Esophagus (tissue), 2 donors: Measurements from ENCODE around the gene RTP5. TPM values are rescaled to one million over a fixed set of nuclear protein-coding genes. Genes with fewer than 3 reads are reported as not detected.
"Not testable (repeated sequence)": the region's sequence is repeated elsewhere in the genome, so short reads cannot be mapped to it uniquely, and the experiment has no call there.

Experiments
- H3K27ac ChIP-seq, 2 donors: one replicate each; pipeline ENCODE4 v1.5.1; 2013; ENCODE audit warnings: low read depth in 2 of 2, mild to moderate bottlenecking in 2 of 2, inconsistent platforms in 1 of 2, low read length in 1 of 2, moderate library complexity in 1 of 2
- H3K27me3 ChIP-seq, 2 donors: one replicate each; pipeline ENCODE4 v1.6.1; 2013; ENCODE audit warnings: low read length in 2 of 2, control low read depth in 1 of 2, mild to moderate bottlenecking in 1 of 2; ENCODE audit not compliant: insufficient read depth in 2 of 2, control insufficient read depth in 1 of 2
- H3K36me3 ChIP-seq, 2 donors: one replicate each; pipeline ENCODE4 v1.6.1; 2013; ENCODE audit warnings: low read length in 1 of 2; ENCODE audit not compliant: control insufficient read depth in 2 of 2, insufficient read depth in 2 of 2
- H3K4me1 ChIP-seq, 2 donors: one replicate each; pipeline ENCODE4 v1.6.1; 2013; ENCODE audit warnings: low read length in 1 of 2; ENCODE audit not compliant: control insufficient read depth in 2 of 2, insufficient read depth in 2 of 2
- H3K4me3 ChIP-seq, 2 donors: one replicate each; pipeline ENCODE4 v1.5.1; 2013; ENCODE audit warnings: low read length in 2 of 2, mild to moderate bottlenecking in 2 of 2, low read depth in 1 of 2, moderate library complexity in 1 of 2
- H3K9me3 ChIP-seq, 2 donors: one replicate each; pipeline ENCODE4 v1.6.1; 2013; ENCODE audit warnings: mild to moderate bottlenecking in 2 of 2, low read depth in 1 of 2, low read length in 1 of 2, moderate library complexity in 1 of 2; ENCODE audit not compliant: control insufficient read depth in 2 of 2, insufficient read depth in 1 of 2
- WGBS, 2 donors: extraction: QIAGEN DNeasy Blood & Tissue Kit; methylation state at CpG; one replicate each; pipeline ENCODE4 v1.1.7; 2013; 5-methylcytosine and 5-hydroxymethylcytosine counted together
- polyA plus RNA-seq, 2 donors: library from polyadenylated mRNA; stranded (reverse); fragments of 200-250 nt; gene quantifications; one replicate each; pipeline ENCODE4 v1.2.3, GENCODE V29; 2013
- donor health status: healthy with polysubstance abuse.
- donor health status: Bipolar disorder and iron deficiency.

The RTP5 gene
- polyA plus RNA-seq, 2 donors: 0.06 to 0.28 TPM

DNA sequence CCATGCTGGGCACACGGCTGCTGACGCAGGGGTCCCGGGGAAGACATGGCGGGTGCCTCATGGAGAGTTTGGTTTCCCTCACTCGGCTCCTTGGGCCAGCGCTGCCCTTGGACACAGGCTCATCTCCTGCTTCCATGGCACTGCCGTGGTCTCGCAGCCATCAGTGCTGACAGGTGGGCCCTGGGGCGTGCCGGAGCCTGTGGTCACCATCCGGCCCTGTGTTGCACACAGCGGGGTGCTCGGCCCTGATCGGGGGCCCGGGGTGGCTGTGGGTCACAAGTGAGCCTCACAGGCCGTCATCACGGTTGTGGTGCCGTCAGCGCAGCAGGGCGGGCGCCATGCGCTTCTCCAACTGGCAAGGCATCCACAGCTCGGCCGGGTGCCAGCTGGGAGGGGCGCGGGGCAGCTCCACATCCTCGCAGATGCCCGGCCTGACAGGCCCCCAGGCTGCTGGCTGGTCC, 582 bp downstream of the RTP5 start:
- H3K4me3 ChIP-seq: no peak overlapping the region
- peaks cover 3 to 6% of the 10 kb centered on the region in 2 donors for H3K4me1 ChIP-seq
- peaks cover 0 to 7% of the 10 kb centered on the region in 2 donors for H3K9me3 ChIP-seq
- H3K27me3 ChIP-seq: no peaks in the 10 kb centered on the region
- 72 to 81% methylated on average over 27 to 28 of the region's 28 CpGs for WGBS, 2 donors
- H3K36me3 ChIP-seq: no peaks in the 10 kb centered on the region
- H3K27ac ChIP-seq: no peak overlapping the region

DNA sequence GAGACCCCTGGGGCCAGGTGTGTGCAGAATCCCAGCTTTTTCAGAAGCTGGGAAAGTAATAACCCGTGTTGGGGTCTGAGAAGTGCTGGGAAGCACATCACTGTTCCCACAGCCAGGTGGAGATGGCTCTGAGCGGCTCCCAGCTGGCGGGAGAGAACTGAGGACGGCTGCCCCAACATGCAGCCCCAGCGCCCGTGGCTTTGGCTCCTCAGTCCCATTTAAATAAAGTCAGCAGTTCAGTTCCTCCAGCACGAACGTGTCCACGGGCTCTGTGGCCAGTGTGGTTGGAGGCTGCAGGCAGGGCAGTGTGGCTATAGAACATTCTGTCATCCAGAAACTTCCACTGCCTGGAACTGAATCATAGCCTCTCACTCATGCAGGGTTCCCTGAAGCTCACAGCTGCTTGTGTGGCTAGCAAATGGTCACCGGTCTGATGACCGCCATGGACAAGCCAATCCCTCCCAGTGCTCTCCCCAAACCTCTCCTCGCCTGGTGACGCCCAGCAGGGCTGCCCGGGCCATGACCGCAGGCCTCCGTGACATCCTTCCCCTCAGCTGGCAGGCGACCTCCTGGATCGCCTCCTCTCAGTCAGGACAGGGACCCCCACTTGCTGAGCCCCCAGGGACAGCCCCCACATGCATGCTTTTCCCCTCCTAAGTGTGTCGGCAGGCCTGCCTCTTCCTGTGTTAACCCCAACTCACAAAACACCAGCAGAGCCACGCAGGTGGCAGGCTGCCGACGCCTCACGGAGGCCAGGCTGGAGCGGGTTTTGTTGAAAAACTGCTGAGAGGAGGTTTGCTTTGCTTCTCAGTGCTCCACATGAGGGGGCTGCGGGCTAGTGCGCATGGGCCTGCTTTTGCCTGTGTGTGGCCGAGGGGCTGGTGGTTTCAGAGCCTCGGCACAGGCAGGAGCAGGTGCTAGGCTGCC, 1.3 kb downstream of the RTP5 start:
- H3K4me1 ChIP-seq: peaks cover 2 to 3% of the 10 kb centered on the region in 2 donors
- WGBS, 2 donors: 59 to 64% methylated on average over 28 of the region's 28 CpGs
- no peaks in the 10 kb centered on the region for H3K36me3 ChIP-seq
- H3K27me3 ChIP-seq: no peaks in the 10 kb centered on the region
- peaks cover 0 to under 1% of the 10 kb centered on the region in 2 donors for H3K9me3 ChIP-seq
- no peak overlapping the region for H3K27ac ChIP-seq
- H3K4me3 ChIP-seq: no peak overlapping the region

DNA sequence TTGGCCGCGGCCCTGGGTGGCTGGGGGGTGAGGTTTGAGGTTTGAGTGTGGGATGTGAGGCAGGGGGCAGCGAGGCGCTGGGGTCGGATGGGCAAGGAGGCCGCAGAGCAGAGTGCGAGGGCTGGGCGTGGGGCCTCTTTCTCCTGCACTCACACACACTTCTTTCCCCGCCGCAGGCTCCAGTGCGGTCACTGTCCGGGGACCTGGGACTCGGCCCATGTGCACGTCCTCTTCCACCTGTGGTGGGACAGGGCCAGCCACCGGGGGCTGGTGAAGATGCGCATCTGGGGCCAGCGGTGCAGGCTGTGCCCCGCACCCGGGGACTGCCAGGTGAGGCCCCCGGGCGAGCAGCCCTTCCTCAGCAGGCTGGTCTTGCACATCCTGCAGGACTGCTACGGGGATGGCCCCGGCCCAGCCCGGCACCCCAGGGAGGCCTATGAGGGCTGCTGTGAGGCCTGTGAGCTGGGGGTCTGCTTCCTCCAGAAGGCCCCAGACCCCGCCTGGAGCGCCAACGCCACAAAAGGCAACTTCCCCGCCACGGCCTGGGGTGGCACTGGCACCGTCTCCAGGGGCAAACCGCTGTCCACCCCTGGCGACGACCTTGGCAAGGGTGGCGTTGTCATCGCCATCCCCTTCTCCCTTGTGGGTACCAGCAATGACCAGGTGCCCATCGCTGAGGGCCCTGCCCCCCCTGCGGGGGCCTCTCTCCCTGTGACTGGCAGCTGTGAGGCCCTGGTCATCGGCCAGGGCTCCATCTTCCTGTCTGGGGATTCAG, 2.2 kb downstream of the RTP5 start:
- Histone ChIP-seq H3K4me1 (peaks cover 2 to 3% of the 10 kb centered on the region in 2 donors), H3K4me3 (no peak overlapping the region), H3K27ac (no peak overlapping the region), H3K36me3 (no peaks in the 10 kb centered on the region), H3K27me3 (no peaks in the 10 kb centered on the region), H3K9me3 (no peaks in the 10 kb centered on the region)
- WGBS, 2 donors: 87 to 91% methylated on average over 38 of the region's 38 CpGs

DNA sequence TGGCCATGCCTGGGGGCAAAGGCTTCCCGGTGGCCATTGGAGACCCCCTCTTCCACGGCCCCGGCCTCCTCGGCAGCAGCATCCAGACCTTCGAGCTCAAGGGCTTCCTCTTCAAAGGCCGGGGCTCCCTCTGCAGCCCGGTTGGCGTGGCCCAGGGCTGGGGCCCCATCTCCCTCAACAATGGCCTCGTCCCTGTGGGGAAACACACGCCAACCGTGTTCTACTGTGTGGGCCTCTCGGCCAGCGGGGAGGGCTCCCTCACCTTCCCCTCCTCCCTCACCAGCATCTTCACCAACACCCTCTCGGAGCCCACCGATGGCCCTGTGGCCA, 2.7 kb downstream of the RTP5 start:
- no peaks in the 10 kb centered on the region for H3K27me3 ChIP-seq

DNA sequence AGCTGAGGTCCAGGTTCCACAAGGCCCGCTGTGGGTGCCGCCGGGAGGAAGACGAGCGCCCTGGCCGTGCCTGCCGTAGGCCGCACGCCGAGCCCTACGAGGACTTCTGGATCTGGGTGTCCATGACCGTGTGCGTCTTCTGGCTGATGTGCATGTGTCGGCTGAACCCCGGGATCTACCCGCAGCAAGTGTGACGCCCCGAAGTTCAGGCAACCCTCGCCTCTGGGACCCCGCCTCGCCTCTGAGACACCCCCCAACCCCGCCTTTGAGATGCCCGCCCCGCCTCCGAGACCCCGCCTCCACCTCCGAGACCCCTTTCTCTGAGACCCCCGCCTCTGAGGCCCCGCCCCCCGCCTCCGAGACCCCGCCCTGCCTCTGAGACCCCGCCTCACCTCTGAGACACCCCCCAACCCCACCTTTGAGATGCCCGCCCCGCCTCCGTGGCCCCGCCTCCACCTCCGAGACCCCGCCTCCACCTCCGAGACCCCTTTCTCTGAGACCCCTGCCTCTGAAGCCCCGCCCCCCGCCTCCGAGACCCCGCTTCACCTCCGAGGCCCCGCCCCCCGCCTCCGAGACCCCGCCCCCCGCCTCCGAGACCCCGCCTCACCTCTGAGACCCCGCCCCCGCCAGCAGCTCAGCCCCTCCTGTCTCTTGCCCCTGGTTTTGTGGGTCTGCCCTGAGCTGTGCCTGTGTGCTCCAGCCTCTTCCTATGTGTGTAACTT, 3.7 kb downstream of the RTP5 start:
- Histone ChIP-seq H3K4me1 (peaks cover 0 to 2% of the 10 kb centered on the region in 2 donors), H3K27ac (no peak overlapping the region), H3K36me3 (no peaks in the 10 kb centered on the region), H3K4me3 (no peak overlapping the region), H3K9me3 (no peaks in the 10 kb centered on the region), H3K27me3 (no peaks in the 10 kb centered on the region)
- 88 to 89% methylated on average over 31 to 54 of the region's 54 CpGs for WGBS, 2 donors

More for the DNA sequence above, 2.7 kb downstream of the RTP5 start:
- Histone ChIP-seq H3K4me3 (no peak overlapping the region), H3K27ac (no peak overlapping the region), H3K36me3 (no peaks in the 10 kb centered on the region), H3K4me1 (peaks cover 2 to 3% of the 10 kb centered on the region in 2 donors), H3K9me3 (no peaks in the 10 kb centered on the region)
- WGBS, 2 donors: 85 to 89% methylated on average over 15 of the region's 15 CpGs

DNA sequence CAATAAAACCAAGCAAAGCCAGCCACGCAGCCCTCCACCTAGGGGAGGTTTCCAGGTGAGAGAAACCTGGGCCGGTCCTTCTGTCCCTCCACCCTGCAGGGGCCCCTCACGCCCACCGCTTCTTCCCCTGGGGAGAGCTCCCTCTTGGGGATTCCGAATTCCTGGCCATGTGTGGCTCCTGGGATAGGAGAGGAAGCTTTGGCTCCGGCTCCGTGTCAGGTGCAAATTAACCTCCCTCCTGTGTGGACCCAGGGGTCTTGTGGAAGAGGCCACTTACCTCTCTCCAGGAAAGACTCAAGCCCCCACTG, 4.2 kb downstream of the RTP5 start:
- H3K27ac ChIP-seq: no peak overlapping the region
- H3K4me1 ChIP-seq: peaks cover 0 to 4% of the 10 kb centered on the region in 2 donors
- no peak overlapping the region for H3K4me3 ChIP-seq
- H3K27me3 ChIP-seq: no peaks in the 10 kb centered on the region
- H3K9me3 ChIP-seq: no peaks in the 10 kb centered on the region
- H3K36me3 ChIP-seq: no peaks in the 10 kb centered on the region
- WGBS, 2 donors: 92 to 96% methylated on average over 7 of the region's 7 CpGs

DNA sequence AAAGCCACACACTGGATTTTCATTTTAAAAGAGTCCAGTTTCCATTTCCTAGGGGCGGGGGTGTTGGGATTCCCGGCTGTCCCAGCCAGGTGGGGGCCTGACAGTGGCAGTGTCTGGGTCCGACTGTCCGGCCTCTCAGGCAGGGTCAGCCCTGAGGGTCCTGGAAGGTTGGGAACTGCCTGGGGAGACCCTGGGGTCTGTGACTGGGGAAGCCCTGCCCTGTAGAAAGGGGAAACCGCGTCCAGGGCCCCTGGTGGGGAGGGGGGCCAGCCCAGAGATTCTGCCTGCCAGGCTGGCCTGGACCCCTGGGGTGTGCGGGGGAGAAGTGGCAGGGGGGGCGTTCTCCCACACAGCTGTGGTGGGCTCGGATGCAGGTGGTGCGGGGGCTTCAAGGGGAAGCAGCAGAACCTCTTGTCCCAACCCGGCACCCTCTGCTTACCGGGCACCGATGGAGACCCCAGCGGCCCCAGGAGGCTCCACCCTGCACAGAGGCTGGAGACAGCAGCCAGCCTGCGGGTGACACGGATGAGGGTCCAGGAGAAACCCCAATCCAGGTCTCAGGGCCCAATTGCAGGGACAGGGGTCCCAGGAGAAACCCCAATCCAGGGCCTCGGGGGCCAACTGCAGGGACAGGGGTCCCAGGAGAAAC, 4.9 kb downstream of the RTP5 start:
- WGBS, 2 donors: 92 to 95% methylated on average over 16 to 17 of the region's 17 CpGs
- H3K27me3 ChIP-seq: no peaks in the 10 kb centered on the region
- no peak overlapping the region for H3K27ac ChIP-seq
- H3K36me3 ChIP-seq: no peaks in the 10 kb centered on the region
- peaks cover 0 to 4% of the 10 kb centered on the region in 2 donors for H3K4me1 ChIP-seq
- no peak overlapping the region for H3K4me3 ChIP-seq
- H3K9me3 ChIP-seq: no peaks in the 10 kb centered on the region

DNA sequence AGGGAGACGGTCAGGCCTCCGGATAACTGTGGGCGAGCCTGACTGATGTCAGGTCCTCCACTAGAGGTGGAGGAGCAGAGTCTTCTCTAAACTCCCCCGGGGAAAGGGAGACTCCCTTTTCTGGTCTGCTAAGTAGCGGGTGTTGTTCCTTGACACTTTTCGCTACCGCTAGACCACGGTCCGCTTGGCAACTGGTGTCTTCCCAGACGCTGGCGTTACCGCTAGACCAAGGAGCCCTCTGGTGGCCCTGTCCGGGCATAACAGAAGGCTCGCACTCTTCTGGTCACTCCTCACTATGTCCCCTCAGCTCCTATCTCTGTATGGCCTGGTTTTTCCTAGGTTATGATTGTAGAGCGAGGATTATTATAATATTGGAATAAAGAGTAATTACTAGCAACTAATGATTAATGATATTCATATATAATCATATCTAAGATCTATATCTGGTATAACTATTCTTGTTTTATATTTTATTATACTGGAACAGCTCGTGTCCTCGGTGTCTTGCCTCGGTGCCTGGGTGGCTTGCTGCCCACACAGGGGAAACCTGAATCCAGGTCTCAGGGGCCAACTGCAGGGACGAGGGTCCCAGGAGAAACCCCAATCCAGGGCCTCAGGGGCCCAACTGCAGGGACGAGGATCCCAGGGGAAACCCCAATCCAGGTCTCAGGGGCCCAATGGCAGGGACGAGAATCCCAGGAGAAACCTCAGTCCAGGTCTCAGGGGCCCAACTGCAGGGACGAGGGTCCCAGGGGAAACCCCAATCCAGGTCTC, 6.4 kb downstream of the RTP5 start:
- H3K4me3 ChIP-seq, H3K27ac ChIP-seq, H3K36me3 ChIP-seq, H3K9me3 ChIP-seq, H3K4me1 ChIP-seq, H3K27me3 ChIP-seq: not testable (repeated sequence)
- 51 to 67% methylated on average over 20 to 21 of the region's 22 CpGs for WGBS, 2 donors
